AG04449 (cell line): ENCODE measurements around the gene USP50.

ENCODE experiments used
- CTCF ChIA-PET: fragments of 350-600 bp; formaldehyde crosslinking; extraction: SDS; loops from one replicate; lab custom pipeline; 2021; ENCODE audit warnings: antibody characterized with exemption; lab: Yijun Ruan, JAX
- POLR2A ChIA-PET: fragments of 400-600, 350-600 bp; formaldehyde crosslinking; extraction: SDS; loops from one replicate; lab custom pipeline; 2020; ENCODE audit warnings: antibody characterized with exemption, inconsistent platforms; lab: Yijun Ruan, JAX
- DNase-seq: peaks from one replicate; pipeline ENCODE4 v3.0.0-alpha.2; 2010; ENCODE audit warnings: low read depth, low spot score
- H3K4me3 ChIP-seq: 2 replicates; pipeline ENCODE4 v1.5.1; 2011; ENCODE audit warnings: low read depth, mild to moderate bottlenecking, control low read depth, low read length
- TF ChIP-seq, protein P1 (sequence below): IDR thresholded peaks from one replicate; pipeline ENCODE4 v1.5.1; 2011; ENCODE audit warnings: mild to moderate bottlenecking, moderate library complexity, low read length, control low read depth, inconsistent platforms; ENCODE audit not compliant: insufficient read depth; ENCODE audit errors: missing control alignments

The USP50 gene

DNA sequence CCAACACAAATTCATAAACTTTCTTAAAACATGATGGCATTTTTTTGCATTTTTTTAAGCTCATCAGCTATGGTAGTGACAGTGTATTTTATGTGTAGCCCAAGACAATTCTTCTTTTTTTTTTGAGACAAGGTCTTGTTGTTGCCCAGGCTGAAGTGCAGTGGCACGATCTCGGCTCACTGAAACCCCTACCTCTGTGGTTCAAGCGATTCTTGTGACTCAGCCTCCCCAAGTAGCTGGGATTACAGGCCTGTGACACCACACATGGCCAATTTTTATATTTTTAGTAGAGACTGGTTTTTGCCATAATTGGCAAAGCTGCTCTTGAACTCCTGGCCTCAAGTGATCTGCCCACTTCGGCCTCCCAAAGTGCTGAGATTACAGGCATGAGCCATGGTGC, 17.3 kb upstream of the USP50 start:
- ChIA-PET POLR2A (no interaction called here), CTCF (interaction anchor here (1.3 kb wide), 1 partner anchor 9 kb away, joined by 3 read pairs; no protein-coding TSS in a partner anchor)
- DNase-seq: no peak
- TF ChIP-seq, protein P1, sequence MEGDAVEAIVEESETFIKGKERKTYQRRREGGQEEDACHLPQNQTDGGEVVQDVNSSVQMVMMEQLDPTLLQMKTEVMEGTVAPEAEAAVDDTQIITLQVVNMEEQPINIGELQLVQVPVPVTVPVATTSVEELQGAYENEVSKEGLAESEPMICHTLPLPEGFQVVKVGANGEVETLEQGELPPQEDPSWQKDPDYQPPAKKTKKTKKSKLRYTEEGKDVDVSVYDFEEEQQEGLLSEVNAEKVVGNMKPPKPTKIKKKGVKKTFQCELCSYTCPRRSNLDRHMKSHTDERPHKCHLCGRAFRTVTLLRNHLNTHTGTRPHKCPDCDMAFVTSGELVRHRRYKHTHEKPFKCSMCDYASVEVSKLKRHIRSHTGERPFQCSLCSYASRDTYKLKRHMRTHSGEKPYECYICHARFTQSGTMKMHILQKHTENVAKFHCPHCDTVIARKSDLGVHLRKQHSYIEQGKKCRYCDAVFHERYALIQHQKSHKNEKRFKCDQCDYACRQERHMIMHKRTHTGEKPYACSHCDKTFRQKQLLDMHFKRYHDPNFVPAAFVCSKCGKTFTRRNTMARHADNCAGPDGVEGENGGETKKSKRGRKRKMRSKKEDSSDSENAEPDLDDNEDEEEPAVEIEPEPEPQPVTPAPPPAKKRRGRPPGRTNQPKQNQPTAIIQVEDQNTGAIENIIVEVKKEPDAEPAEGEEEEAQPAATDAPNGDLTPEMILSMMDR: no peak
- H3K4me3 ChIP-seq: no peak overlapping the region

DNA sequence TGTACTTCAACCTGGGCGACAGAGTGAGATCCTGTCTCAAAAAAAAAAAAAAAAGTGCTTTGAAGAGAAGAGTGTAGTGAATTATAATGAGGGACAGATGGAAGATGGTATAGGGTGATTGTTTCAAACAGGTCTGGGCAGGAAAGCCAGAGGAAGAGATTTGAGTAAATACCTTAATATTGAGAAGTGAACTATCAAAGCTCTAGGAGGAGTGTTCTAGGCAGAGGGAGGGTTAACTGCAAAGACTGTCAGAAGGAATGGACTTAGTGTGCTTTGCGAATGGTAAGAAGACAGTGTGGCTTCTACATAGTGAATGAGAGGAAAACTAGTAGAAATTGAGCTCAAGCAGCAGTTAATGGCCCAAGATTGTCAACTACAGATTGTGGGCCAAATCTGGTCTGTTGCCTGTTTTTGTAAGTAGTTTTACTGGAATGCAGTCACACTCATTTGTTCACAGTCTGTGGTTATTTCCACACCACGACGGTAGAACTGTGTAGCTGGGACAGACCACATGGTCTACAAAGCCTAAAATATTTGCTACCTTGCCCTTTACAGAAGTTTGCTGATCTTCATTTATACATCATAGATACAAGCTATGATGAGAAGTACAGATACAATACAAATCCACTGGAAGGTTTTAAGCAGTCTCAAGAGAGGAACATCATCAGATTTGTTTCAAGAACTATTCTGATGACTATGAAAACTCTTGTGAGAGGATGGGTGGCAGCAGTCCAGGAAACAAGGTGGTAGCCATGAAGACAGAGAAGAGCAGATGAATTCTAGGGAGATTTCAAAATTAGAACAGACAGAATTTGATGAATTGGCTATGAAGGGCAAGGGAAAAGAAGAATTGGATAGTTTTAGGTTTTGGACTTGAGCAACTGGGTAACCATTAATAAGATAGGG, 16.5 kb upstream of the USP50 start:
- TF ChIP-seq, protein P1: no peak
- CTCF ChIA-PET: interaction anchor here (1.3 kb wide), 1 partner anchor 10 kb away, joined by 3 read pairs; no protein-coding TSS in a partner anchor
- POLR2A ChIA-PET: no interaction called here
- no peak for DNase-seq
- H3K4me3 ChIP-seq: no peak overlapping the region

DNA sequence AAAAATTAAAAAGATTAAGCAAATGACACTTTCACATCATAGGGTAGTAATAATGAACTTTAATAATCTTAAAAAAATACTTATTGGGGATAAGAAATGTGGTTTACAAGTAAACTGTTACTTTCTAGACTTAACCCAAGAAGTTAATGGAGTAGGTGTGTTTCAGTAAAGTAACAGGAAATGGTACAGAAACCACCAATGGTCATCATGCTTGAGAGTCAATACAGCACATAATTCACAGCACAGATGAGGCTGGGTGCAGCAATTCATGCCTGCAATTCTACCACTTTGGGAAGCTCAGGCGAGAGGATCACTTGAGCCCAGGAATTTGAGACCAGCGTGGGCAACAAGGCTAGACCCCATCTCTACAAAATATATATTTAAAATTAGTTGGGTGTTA, 11.5 kb upstream of the USP50 start:
- CTCF ChIA-PET: interaction anchor here (0.8 kb wide), 1 partner anchor 14 kb away, joined by 4 read pairs; no protein-coding TSS in a partner anchor
- no peak for DNase-seq

DNA sequence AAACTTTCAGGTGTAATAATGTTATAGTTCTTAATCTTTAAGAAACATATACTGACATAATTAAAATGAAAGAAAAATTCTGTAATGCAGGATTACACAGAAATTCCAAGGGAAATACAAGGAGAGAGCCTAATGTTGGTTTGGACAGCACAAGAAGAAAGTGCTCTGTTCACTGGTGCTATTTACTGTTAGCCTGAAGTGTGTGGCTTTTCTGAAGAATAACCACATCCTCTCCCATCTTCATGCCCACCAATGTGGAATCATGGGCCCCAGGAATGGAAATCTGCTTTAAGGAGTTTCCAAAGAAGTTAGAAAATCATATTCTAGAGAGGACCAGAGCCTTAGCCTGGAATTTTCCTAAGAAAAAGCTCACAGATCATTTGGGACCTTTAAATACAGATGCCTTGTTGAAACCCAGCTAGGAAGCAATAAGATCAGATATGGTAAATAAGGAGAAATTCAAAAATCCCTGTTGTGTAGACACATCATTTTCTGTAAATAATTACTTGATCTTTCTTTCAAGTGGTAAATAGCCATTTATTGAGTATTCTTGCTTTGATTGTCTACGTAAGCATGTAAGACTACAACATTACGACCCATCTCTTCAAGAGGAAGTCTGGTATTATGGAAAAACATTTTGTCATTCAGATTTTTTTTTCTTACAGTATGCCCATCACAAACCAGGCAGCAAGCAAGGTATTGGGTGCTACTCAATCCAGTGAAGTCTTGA, 10.3 kb upstream of the USP50 start:
- POLR2A ChIA-PET: no interaction called here
- no peak overlapping the region for H3K4me3 ChIP-seq
- CTCF ChIA-PET: no interaction called here
- TF ChIP-seq, protein P1: no peak
- DNase-seq: no peak

More for the DNA sequence above, 11.5 kb upstream of the USP50 start:
- TF ChIP-seq, protein P1: no peak
- POLR2A ChIA-PET: no interaction called here
- no peak overlapping the region for H3K4me3 ChIP-seq

DNA sequence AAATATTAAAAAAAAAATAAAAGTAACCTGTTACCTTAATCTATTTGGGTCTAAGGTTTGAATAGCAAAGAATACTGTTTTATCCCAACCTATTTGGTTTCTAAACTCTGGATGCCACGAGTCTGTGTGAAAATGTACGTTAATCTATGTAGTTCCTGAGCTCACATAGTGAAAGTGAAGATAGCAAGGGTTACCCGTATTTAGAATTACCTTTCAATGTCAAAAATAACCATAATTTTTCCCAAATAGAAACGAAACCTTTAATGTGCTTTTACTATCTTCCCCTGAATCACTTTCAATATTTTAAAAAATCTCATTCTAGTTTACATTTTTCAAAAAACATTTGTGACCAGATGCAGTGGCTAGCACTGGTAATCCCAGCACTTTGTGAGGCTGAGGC, 5.8 kb upstream of the USP50 start:
- H3K4me3 ChIP-seq: no peak overlapping the region
- CTCF ChIA-PET: interaction anchor here (0.7 kb wide), 1 partner anchor 66 kb away, joined by 3 read pairs; no protein-coding TSS in a partner anchor
- TF ChIP-seq, protein P1: no peak
- POLR2A ChIA-PET: no interaction called here
- DNase-seq: no peak

DNA sequence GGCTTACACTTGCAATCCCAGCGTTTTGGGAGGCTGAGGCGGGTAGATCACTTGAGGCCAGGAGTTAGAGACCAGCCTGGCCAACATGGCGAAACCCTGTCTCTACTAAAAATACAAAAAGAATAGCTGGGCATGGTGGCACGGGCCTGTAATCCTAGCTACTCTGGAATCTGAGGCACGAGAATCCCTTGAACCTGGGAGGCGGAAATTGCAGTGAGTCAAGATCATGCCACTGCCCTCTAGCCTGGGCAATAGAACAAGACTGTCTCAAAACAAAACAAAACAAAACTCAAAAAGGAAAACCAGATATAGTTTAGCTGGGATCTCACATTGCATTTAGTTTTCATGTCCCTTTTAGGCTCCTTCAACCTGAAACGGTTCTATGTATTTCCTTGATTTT, 2.9 kb upstream of the USP50 start:
- POLR2A ChIA-PET: interaction anchor here (0.7 to 1.3 kb wide), 3 partner anchors 17 to 200 kb away, joined by 3 to 4 read pairs (median 3); no protein-coding TSS in a partner anchor
- H3K4me3 ChIP-seq: no peak overlapping the region
- DNase-seq: no peak
- CTCF ChIA-PET: no interaction called here
- TF ChIP-seq, protein P1: no peak
